HG03432 (cell line): ENCODE data around the gene MEF2B.
A peak's percentile ranks its signal among the peaks of the same experiment; 100 is the strongest.
"Not testable (repeated sequence)": the region's sequence is repeated elsewhere in the genome, so short reads cannot be mapped to it uniquely, and the experiment has no call there.

Source experiments
- ATAC-seq: cut with Tn5 transposase; IDR thresholded peaks from one replicate; pipeline ENCODE4 v1.9.1; 2021; ENCODE audit warnings: mild to moderate bottlenecking, moderate library complexity; ENCODE audit not compliant: unreplicated experiment

Gene MEF2B

GRCh38 chr19:19193926-19194325 is 23.9 kb upstream of the MEF2B start:
- no peak for ATAC-seq

DNA sequence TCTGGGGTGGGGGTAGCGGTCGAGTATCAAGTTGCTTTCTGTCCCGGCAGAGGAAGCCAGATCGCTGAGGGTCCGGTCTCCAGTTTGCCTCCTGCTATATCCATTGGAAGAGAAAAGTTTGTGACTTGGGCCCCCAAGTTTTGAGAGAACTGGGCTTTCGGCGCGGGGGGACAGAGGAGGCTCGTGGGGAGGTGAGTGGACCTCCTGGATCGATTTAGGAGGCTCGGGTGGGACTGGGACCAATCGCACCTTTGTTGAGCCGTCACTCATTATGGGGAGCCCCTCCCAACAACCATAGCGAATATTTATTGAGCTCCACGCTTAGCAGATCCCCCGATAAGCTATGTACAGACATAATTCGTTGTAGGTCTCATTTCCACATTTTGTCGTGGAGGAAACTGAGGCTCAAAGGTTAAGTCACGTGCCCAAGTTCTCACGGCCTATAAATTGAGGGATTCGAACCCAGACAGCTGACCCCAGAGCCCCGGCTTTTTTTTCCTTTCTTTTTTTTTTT is 22.9 kb upstream of the MEF2B start:
- ATAC-seq, result no peak

DNA sequence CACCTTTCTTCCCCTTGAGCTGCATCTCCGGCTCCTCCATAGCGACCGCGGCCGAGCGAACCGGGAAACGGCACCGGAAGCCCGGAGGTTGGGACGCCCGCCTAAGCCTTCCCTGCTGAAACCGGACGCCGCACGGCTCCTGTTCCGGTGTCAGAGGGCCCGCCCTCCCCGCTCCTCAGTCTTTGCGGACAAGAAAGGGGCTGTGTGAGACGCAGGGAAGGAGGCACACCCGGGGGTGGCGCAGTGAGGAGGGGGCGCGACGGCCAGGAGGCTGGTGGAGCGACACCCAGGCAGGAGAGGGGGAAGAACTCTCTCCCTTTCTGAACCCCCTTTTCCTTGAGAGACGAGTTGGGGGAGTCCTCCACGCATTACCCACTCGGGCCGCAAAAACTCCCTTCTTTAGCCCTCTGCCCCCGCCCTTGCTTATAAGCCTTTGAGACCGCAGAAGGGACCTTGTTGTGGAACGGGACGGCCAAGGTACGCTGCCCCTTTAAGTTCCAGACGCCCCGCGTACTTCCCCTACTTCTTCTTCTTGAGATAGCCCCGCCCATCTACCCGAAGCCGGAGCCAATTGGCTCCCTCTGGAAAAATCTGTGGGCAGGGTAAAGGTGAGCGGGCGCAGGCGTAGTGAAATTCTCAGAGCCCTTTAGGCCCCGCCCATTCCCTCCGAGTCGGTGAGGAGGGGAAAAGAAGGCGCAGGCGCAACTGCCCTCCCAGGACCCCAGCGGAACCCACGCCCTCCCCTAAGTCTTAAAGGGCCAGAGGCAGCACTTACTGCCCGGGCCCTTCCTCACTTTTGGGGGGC is 22.2 kb upstream of the MEF2B start, which contains the start of the genes BORCS8 and RFXANK:
Gene BORCS8, minus strand, starts transcription at position 75 of the 805 bp plus-strand sequence. Its CDS starts 35 bp downstream, at position 40.
Gene RFXANK, plus strand, starts transcription at position 181 of the 805 bp plus-strand sequence. CDS start 1,689 bp downstream, outside the sequence.
- peak; percentile 81 for ATAC-seq

DNA sequence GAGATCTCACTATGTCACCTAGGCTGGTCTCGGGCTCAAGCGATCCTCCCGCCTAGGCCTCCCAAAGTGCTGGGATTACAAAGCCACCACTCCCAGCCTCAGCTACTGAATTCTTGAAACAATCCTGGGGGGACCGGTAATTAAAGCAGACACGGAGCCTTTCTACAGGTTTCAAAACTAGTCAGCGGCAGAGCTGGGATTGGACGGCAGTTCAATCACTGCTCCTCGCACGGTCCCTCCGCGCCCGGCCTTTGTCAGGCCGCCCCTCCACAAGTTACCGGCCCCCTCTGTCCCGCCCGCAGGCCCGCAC is 21.7 kb upstream of the MEF2B start:
- ATAC-seq, result no peak

DNA sequence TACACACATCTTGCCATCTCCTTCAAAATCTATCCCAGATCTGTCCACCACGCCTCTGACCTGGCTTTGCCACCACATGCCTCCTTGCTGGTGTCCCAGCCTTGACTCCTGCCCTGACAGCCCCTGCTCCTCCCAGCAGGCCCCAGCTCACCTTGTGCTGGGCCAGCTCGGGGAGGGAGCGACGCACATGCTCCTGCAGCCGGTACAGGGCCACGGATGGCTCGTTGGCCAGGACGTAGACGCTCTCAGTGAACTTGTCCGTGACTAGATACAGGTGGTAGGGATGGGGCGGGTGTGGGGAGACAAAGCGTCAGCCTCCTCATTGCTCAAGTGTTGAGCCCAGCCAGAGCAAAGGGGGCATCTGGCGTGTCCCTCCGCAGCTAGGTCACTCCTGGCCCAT is 16.7 kb upstream of the MEF2B start:
- ATAC-seq, result no peak

GRCh38 chr19:19185853-19186740 is 16.0 kb upstream of the MEF2B start:
- ATAC-seq, result no peak

DNA sequence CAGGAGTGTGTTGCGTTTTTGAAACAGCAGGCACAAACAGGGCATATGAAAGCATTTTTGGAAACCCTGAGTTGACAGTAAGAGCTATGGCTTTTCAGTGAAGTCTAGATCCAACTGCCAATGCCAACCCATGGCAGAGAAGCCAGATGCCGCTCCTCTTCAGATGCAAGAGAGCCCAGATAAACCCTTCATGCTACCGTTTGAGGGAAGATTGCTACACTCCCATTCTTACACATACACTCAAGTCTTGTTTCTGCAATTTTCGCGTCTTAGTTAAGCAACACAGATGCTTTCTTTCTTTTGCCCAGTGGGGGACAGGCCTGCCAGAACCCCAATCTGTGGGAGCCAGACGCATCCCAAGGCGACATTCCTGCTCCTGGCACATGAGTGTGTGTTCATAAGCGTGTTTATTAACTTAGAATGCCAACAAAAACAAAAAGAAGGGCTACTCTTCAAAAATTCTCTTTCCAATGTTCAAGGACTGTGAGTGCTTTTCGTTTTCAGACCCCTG is 11.5 kb upstream of the MEF2B start:
- no peak for ATAC-seq

GRCh38 chr19:19179548-19180441 is 9.7 kb upstream of the MEF2B start:
- no peak for ATAC-seq

DNA sequence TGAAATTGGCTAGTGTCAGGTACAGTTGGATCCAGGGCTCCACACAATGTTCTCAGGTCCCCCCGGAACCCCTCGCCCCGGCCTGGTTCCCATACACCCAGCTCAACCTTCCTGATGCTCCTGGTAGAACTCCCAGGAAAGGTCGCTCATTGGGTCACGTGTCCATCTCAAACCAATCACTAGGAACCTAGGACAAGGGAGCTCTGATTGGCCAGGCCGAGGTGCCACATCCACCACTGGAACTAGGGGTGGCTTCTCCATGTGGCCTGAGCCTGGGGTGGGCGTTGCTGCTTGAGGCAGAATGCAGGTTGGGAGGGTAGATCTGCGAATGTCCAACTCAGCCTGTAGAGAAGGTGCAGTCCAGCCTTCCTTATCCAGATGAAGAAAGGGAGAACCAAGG is 6.9 kb upstream of the MEF2B start:
- no peak for ATAC-seq

- ATAC-seq, result not testable (repeated sequence)
Observed at GRCh38 chr19:19173243-19173642, 3.2 kb upstream of the MEF2B start.

DNA sequence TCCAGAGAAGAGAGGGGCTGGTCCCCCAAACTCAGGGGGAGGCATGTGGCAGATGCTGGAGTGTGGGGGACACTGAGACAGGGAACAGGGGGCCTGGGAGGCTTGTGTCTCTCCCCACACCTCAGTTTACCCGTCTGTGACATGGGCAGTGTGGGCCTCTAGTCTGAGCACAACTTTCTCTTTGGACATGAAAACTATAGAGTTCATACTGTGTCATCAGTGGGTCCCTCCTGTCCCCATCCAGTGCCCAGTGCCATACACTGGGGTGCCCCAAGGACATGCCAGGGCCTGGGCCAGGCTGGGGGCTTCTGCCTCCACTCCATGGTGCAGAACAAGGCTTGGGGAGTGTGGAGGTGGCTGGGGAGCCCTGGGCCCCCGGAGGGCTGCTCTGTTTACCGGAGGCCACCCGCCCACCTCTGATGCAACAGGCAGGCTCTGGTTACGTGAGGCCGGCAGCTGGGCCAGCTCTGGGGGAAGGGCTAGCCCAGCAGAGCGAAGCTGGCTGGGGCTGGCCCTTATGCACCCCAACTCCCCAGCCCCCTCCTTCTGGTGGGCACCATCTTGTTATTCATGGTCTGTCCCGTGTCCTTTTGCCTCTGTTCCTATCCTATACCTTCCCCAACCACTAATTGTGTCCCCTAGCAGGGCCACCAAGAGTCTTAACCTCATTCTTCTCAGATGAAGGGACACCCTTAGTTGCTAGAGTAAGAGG is 1.9 kb upstream of the MEF2B start:
- ATAC-seq, result no peak

- no peak for ATAC-seq
Observed at GRCh38 chr19:19170873-19171672, 1.0 kb upstream of the MEF2B start.

DNA sequence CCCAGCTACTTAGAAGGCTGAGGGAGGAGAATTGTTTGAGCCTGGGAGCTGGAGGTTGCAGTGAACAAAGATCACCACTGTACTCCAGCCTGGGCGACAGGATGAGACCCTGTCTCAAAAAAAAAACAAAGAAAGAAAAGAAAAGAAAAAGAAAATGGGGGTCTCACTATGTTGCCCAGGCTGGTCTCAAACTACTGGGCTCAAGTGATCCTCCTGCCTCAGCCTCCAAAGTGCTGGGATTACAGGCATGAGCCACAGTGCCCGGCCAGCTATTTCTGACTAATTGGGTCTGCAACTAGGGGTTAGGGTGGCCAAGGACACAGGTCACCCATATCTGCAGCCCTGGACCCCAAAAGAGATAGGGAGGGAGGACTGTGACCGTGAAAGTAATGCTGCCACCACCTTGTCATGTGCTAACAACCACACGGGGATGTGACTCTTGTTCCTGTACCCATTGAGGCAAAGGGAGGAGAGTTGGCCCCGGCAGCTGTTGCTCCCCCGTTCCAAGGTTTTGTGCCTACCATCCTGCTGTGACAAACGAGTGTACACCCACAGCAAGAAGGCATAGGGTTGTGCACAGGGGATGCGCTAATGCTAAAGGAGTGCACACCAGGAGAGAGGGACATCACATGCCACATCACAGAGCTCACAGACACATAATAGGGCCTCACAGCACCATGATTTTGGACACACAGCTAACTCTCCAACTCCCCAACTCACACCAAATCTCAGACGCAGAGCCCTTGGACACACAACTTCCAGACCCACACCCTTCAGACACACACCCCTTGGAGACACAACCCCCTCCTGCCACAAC is 619 bp downstream of the MEF2B start:
- no peak for ATAC-seq

- ATAC-seq, result no peak
Observed at GRCh38 chr19:19167612-19168011, 2.5 kb downstream of the MEF2B start.

DNA sequence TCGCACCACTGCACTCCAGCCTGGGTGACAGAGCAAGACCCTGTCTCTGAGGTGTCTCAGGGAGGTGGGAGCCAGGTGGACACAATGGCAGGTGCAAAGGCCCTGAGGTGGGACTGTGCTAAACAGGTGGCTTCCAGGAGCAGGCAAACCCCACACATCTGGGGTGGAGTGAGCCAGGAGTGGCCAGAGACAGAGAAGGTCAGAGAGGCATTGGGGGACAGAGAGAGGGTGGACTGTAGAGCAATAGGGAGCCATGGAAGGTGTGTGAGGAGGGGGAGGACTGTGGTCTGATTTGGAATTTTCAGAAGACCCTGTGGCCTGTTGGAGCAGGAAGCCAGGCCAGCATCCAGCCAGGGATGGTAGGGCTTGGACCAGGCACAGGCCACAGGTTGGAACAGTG is 4.7 kb downstream of the MEF2B start:
- ATAC-seq, result no peak

DNA sequence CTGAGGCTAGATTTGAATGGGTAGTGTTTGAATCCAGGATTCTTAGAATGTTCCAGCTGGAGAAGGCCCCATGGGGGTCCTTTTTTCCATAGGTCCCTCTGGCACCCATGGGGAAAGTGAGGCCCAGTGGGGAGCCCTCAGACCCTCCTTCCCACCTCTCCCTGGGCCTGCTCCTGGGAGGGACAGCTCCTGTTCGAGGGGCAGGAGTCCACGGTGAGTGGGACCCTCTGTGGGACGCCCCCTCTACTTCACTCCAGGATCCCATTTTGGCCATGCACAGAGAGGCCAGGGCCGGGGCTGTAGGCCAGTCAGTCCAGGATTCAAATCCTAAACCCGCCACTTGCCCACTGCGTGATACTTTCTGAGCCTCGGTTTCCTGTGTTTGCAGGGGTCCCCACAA is 7.6 kb downstream of the MEF2B start:
- ATAC-seq, result no peak

- peak; percentile 42 for ATAC-seq
Observed at GRCh38 chr19:19160461-19161035, 9.5 kb downstream of the MEF2B start.

DNA sequence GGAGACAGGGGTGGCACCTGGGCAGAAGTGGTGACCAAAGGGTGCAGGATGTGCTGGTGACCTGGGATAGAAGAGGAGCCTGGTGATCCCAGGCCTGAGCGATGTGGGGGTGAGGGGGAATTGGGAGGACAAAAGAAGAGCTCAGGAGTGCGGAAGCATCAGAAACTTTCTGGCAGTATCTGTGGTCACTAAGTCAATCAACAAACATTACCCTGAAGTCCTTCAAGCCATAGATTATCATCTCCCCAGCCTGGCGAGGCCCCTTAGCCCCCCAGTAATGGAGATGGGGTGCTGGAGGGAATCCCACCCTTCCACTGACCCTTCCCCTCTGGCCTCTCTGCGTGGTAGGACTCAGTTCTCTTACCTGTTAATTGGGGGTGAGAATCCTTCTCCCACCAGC is 10.5 kb downstream of the MEF2B start:
- ATAC-seq, result no peak
